ENCODE results near the gene BCL7B.

DNA sequence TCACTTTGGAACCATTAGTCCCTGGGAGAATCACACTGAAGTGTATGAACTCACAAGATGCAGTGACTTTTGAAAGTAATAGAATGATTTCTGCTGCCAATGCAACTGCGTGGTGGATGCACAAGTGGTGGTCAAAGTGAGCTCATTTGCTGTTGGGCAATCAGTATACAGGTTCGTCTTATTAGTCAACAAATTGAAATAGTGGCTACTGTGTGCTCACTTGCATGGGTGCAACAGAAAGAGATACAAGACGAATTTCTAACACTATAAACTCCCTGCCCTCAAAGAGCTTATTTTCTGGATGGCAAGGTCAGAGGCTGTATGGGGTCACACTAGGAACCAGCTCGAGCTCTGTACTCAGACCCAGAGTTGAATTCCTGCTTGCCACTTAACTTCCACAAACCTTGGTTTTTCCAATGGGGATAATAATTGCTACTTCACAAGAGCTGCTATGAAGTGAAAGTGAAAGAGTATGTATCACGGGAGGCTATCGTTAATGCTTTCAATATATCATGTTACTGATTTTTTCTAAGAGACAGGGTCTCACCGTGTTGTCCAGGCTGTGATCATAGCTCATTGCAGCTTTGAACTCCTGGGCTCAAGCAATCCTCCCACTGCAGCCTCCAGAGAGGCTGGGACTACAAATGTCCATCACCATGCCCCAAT is 8.3 kb upstream of the BCL7B start:
- no peak for TF ChIP-seq EZH2 (IDR thresholded peaks at IDR 0.05)
- no peak for TF ChIP-seq POLR2AphosphoS5 (IDR thresholded peaks at IDR 0.05; ENCODE audit: low read depth, low read length)
- TF ChIP-seq POLR2A (IDR thresholded peaks at IDR 0.05; ENCODE audit: borderline replicate concordance, extremely low read depth, insufficient read depth, insufficient read length) = no peak
- TF ChIP-seq, protein P1, sequence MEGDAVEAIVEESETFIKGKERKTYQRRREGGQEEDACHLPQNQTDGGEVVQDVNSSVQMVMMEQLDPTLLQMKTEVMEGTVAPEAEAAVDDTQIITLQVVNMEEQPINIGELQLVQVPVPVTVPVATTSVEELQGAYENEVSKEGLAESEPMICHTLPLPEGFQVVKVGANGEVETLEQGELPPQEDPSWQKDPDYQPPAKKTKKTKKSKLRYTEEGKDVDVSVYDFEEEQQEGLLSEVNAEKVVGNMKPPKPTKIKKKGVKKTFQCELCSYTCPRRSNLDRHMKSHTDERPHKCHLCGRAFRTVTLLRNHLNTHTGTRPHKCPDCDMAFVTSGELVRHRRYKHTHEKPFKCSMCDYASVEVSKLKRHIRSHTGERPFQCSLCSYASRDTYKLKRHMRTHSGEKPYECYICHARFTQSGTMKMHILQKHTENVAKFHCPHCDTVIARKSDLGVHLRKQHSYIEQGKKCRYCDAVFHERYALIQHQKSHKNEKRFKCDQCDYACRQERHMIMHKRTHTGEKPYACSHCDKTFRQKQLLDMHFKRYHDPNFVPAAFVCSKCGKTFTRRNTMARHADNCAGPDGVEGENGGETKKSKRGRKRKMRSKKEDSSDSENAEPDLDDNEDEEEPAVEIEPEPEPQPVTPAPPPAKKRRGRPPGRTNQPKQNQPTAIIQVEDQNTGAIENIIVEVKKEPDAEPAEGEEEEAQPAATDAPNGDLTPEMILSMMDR (IDR thresholded peaks at IDR 0.05 in 2 of 3, conservative IDR thresholded peaks at IDR 0.05 in 1 of 3; ENCODE audit: borderline replicate concordance in 1 of 3, insufficient read depth in 1 of 3, low read depth in 2 of 3, low read length in 2 of 3) = no peak
